GM10248 (cell line): ENCODE data around the gene RARRES2.
A peak's percentile ranks its signal among the peaks of the same experiment; 100 is the strongest.

Experiments used
- CTCF ChIA-PET: fragments of 300-600 bp; sonication (Branson Sonifier 250); formaldehyde crosslinking; extraction: SDS; loops from one replicate; lab custom pipeline; 2021; ENCODE audit warnings: antibody characterized with exemption; lab: Yijun Ruan, JAX
- POLR2A ChIA-PET: fragments of 350-650 bp; sonication (Branson Sonifier 250); formaldehyde crosslinking; extraction: SDS; loops from one replicate; lab custom pipeline; 2020; ENCODE audit warnings: antibody characterized with exemption; lab: Yijun Ruan, JAX
- DNase-seq: peaks from one replicate; pipeline ENCODE4 v3.0.0; 2012; ENCODE audit errors: extremely low spot score
- CTCF ChIP-seq: IDR thresholded peaks from 2 replicates; pipeline ENCODE4 v1.5.1; 2012; ENCODE audit warnings: mild to moderate bottlenecking, low read depth; ENCODE audit errors: extremely low read depth, missing control alignments, control extremely low read depth

The RARRES2 gene

GRCh38 chr7:150357270-150357669 lies 15.8 kb upstream of the RARRES2 start:
- DNase-seq, result no peak
- ChIA-PET POLR2A (no interaction called here), CTCF (interaction anchor here (1.3 to 5.6 kb wide), 11 partner anchors 8 to 64 kb away, joined by 3 to 66 read pairs (median 7); partner anchors contain the start of gene REPIN1)
- no peak for TF ChIP-seq CTCF

- ChIA-PET POLR2A (no interaction called here), CTCF (interaction anchor here (1.1 to 5.6 kb wide), 19 partner anchors 11 to 652 kb away, joined by 3 to 66 read pairs (median 5); partner anchors contain the start of gene REPIN1)
- peak; percentile 47 for TF ChIP-seq CTCF
- DNase-seq, result peak; percentile 60
Measured at GRCh38 chr7:150356265-150356897, 15.0 kb upstream of the RARRES2 start.

GRCh38 chr7:150355666-150356059 lies 14.2 kb upstream of the RARRES2 start:
- ChIA-PET POLR2A (interaction anchor here (0.6 to 1.2 kb wide), 3 partner anchors 13 to 298 kb away, joined by 3 to 5 read pairs (median 4); partner anchors contain the start of gene REPIN1), CTCF (interaction anchor here (1.1 to 5.6 kb wide), 22 partner anchors 10 to 653 kb away, joined by 3 to 66 read pairs (median 5); partner anchors contain the start of gene REPIN1)
- no peak for DNase-seq
- TF ChIP-seq CTCF, result no peak

- ChIA-PET POLR2A (no interaction called here), CTCF (interaction anchor here (1.1 kb wide), 1 partner anchor 26 kb away, joined by 3 read pairs; no protein-coding TSS in a partner anchor)
- no peak for DNase-seq
- TF ChIP-seq CTCF, result no peak
Measured at GRCh38 chr7:150351587-150352194, 10.3 kb upstream of the RARRES2 start.

DNA sequence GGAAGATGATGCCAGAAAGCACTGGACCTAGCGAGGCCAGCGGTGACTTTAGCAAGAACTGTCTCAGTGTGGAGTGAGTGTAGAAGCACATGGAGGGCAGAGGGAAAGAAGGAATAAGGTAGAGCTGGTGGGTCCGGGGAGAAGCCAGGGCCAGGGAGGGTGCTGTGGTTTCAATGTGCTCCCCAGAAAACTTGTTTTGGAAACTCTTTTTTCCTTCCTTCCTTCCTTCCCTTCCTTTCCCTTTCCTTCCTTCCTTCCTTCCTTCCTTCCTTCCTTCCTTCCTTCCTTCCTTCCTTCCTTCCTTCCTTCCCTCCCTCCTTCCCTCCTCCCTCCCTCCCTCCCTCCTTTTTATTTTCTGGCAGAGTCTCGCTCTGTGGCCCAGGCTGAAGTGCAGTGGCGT lies 5.5 kb upstream of the RARRES2 start:
- POLR2A ChIA-PET, result no interaction called here
- TF ChIP-seq CTCF, result no peak
- CTCF ChIA-PET, result interaction anchor here (0.9 to 6.1 kb wide), 3 partner anchors 9 to 17 kb away, joined by 3 to 48 read pairs (median 4); no protein-coding TSS in a partner anchor
- no peak for DNase-seq

DNA sequence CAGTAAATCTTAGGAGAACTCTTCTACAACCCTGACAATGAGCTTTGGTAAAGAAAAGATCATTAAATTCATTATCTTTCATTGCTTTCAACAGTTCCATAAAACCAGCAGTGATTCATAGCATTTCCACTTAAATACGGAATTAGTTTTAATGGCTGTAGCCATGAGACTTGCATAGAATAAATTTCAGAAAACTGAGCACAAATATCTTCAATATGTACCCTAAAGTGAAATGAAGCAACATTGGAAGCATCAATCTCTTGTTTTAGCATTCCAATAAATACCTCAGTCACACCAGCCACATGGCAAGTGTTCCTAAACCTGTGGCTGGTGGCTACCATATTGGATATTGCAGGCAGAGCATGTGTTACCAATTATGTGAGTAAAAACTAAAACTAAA lies 3.6 kb upstream of the RARRES2 start:
- POLR2A ChIA-PET, result no interaction called here
- DNase-seq, result no peak
- no peak for TF ChIP-seq CTCF
- CTCF ChIA-PET, result interaction anchor here (1.2 to 6.1 kb wide), 2 partner anchors 11 to 59 kb away, joined by 3 to 48 read pairs; no protein-coding TSS in a partner anchor
